GM23338 (cell line): ENCODE measurements around the gene GALNT3. TPM values are rescaled to one million over a fixed set of nuclear protein-coding genes. Genes with fewer than 3 reads are reported as not detected.

Experiments
- ATAC-seq: fragments of 200-7000 bp; cut with Tn5 transposase; 3 replicates; pipeline ENCODE4 v1.9.1; 2020
- DNase-seq: peaks from one replicate; pipeline ENCODE4 v3.0.0-alpha.2; 2015; ENCODE audit warnings: low spot score
- H2AFZ ChIP-seq: fragments of 200-600 bp; sonication (generic); 2 replicates; pipeline ENCODE4 v1.8.0; 2016; ENCODE audit warnings: antibody characterized with exemption, mild to moderate bottlenecking, moderate library complexity
- H3F3A ChIP-seq: fragments of 200-600 bp; sonication (generic); replicated peaks from 2 replicates; pipeline ENCODE4 v1.8.0; 2017; ENCODE audit warnings: antibody characterized with exemption, mixed run types, low read depth
- H3K27ac ChIP-seq: fragments of 200-600 bp; sonication (generic); 2 replicates; pipeline ENCODE4 v1.6.1; 2016; ENCODE audit warnings: low read depth
- H3K27me3 ChIP-seq: fragments of 200-600 bp; sonication (generic); 2 replicates; pipeline ENCODE4 v1.8.0; 2016; ENCODE audit warnings: mild to moderate bottlenecking, mixed run types, moderate library complexity; ENCODE audit not compliant: insufficient read depth
- H3K36me3 ChIP-seq: fragments of 200-600 bp; sonication (generic); 2 replicates; pipeline ENCODE4 v1.8.0; 2016; ENCODE audit warnings: mild to moderate bottlenecking; ENCODE audit not compliant: insufficient read depth
- H3K4me1 ChIP-seq: fragments of 200-600 bp; sonication (generic); 2 replicates; pipeline ENCODE4 v1.8.0; 2016; ENCODE audit warnings: mild to moderate bottlenecking, moderate library complexity; ENCODE audit not compliant: insufficient read depth
- H3K4me2 ChIP-seq: fragments of 200-600 bp; sonication (generic); 2 replicates; pipeline ENCODE4 v1.7.1; 2017; ENCODE audit warnings: mixed run types
- H3K4me3 ChIP-seq: fragments of 200-600 bp; sonication (generic); 2 replicates; pipeline ENCODE4 v1.6.1; 2016; ENCODE audit warnings: mixed run types
- H3K79me2 ChIP-seq: fragments of 200-600 bp; sonication (generic); replicated peaks from 2 replicates; pipeline ENCODE4 v1.8.0; 2017; ENCODE audit warnings: mild to moderate bottlenecking; ENCODE audit not compliant: insufficient read depth
- H3K9me2 ChIP-seq: fragments of 200-600 bp; sonication (generic); 2 replicates; pipeline ENCODE4 v1.8.0; 2017; ENCODE audit not compliant: insufficient read depth
- H4K20me1 ChIP-seq: fragments of 200-600 bp; sonication (generic); replicated peaks from 2 replicates; pipeline ENCODE4 v1.8.0; 2017; ENCODE audit warnings: mild to moderate bottlenecking; ENCODE audit not compliant: insufficient read depth
- H3K27ac Mint-ChIP-seq: 2 replicates; pipeline ENCODE4 v1.8.0; 2020; ENCODE audit warnings: inconsistent platforms, mild to moderate bottlenecking, moderate library complexity, mixed read lengths
- H3K27me3 Mint-ChIP-seq: 3 replicates; pipeline ENCODE4 v1.8.0; 2022; ENCODE audit warnings: low read depth, mild to moderate bottlenecking, moderate library complexity, mixed read lengths, inconsistent platforms; ENCODE audit not compliant: insufficient read depth, poor library complexity
- H3K36me3 Mint-ChIP-seq: 3 replicates; pipeline ENCODE4 v1.8.0; 2021; ENCODE audit warnings: low read depth, mild to moderate bottlenecking, inconsistent platforms, moderate library complexity, mixed read lengths
- H3K4me1 Mint-ChIP-seq: 3 replicates; pipeline ENCODE4 v1.8.0; 2020; ENCODE audit warnings: mild to moderate bottlenecking, inconsistent platforms, mixed read lengths
- H3K4me3 Mint-ChIP-seq: 3 replicates; pipeline ENCODE4 v1.8.0; 2021; ENCODE audit warnings: moderate library complexity, mild to moderate bottlenecking, inconsistent platforms, mixed read lengths
- H3K9me3 Mint-ChIP-seq: 3 replicates; pipeline ENCODE4 v1.8.0; 2020; ENCODE audit warnings: moderate library complexity, mild to moderate bottlenecking, inconsistent platforms, mixed read lengths
- CREB1 ChIP-seq: fragments of 250-450 bp; sonication (Bioruptor Pico); IDR thresholded peaks from 2 replicates; pipeline ENCODE4 v1.5.0; 2020; ENCODE audit warnings: low read depth, mild to moderate bottlenecking, moderate library complexity
- EZH2 ChIP-seq: fragments of 200-600 bp; sonication (generic); IDR thresholded peaks from one replicate; pipeline ENCODE4 v1.8.0; 2017; ENCODE audit warnings: antibody characterized with exemption, mild to moderate bottlenecking, low read depth; ENCODE audit not compliant: unreplicated experiment
- JUNB ChIP-seq: IDR thresholded peaks from one replicate; pipeline ENCODE4 v1.6.1; 2016; ENCODE audit warnings: antibody characterized with exemption; ENCODE audit not compliant: unreplicated experiment
- POLR2AphosphoS5 ChIP-seq: IDR thresholded peaks from 2 replicates; pipeline ENCODE4 v1.6.1; 2016; ENCODE audit warnings: antibody characterized with exemption, low read depth
- ZNF331 ChIP-seq: fragments of 250-450 bp; sonication (Bioruptor Pico); IDR thresholded peaks from 2 replicates; pipeline ENCODE4 v1.5.0; 2020; ENCODE audit warnings: low read depth, mild to moderate bottlenecking, moderate library complexity
- ZNF462 ChIP-seq: fragments of 250-450 bp; sonication (Bioruptor Pico); IDR thresholded peaks from 2 replicates; pipeline ENCODE4 v1.5.0; 2020; ENCODE audit warnings: mild to moderate bottlenecking, moderate library complexity
- polyA plus RNA-seq: library from polyadenylated mRNA; unstranded; fragments of >200 nt; fragmentation: Nextera tagmentation; extraction: Ambion mirVana; gene quantifications from 2 replicates; pipeline ENCODE4 v1.2.1, GENCODE V29; 2016
- total RNA-seq: library from RNA; depleted of rRNA; stranded (reverse); fragments of >200 nt; shearing (Covaris generic); gene quantifications from 2 replicates; pipeline ENCODE4 v1.2.3, GENCODE V29; 2014

Gene GALNT3
- total and polyA plus RNA-seq, 2 experiments from 2014 or later, result 16.8 to 17.1 TPM

- peak overlapping the region; percentile 29; the same call in 1 of the 2 replicates for H2AFZ ChIP-seq
- no peak overlapping the region for H3K4me2 ChIP-seq
These were observed 16.4 kb upstream of the GALNT3 start for GRCh38 chr2:165810418-165810817.

GRCh38 chr2:165804719-165805118 is 10.7 kb upstream of the GALNT3 start:
- H3K9me2 ChIP-seq, result no peaks in the 10 kb centered on the region
- Mint-ChIP-seq H3K27me3 (peaks cover under 1% of the 10 kb centered on the region), H3K36me3 (peaks cover 8% of the 10 kb centered on the region; the same call in 1 of the 3 replicates), H3K4me1 (no peaks in the 10 kb centered on the region; the same call in 2 of the 3 replicates), H3K4me3 (no peak overlapping the region), H3K27ac (no peak overlapping the region), H3K9me3 (peaks cover under 1% of the 10 kb centered on the region; the same call in 2 of the 3 replicates)
- no peak for TF ChIP-seq CREB1 (CRISPR knock-in tag)
- TF ChIP-seq JUNB, result no peak
- no peak for TF ChIP-seq POLR2AphosphoS5
- TF ChIP-seq ZNF462 (CRISPR knock-in tag), result no peak
- TF ChIP-seq ZNF331 (CRISPR knock-in tag), result no peak
- H3K4me2 ChIP-seq, result no peak overlapping the region
- DNase-seq (no peak), ATAC-seq (no peak)
- H3K27ac ChIP-seq, result no peak overlapping the region
- no peaks in the 10 kb centered on the region for H3K27me3 ChIP-seq
- H3F3A ChIP-seq, result no peaks in the 10 kb centered on the region
- no peaks in the 10 kb centered on the region for H4K20me1 ChIP-seq
- no peaks in the 10 kb centered on the region for H3K79me2 ChIP-seq
- H3K4me1 ChIP-seq, result no peaks in the 10 kb centered on the region
- no peak overlapping the region for H2AFZ ChIP-seq
- no peak overlapping the region for H3K4me3 ChIP-seq
- H3K36me3 ChIP-seq, result no peaks in the 10 kb centered on the region

More at GRCh38 chr2:165810418-165810817, 16.4 kb upstream of the GALNT3 start:
- H3K4me1 Mint-ChIP-seq, result peaks cover 4% of the 10 kb centered on the region; the same call in 2 of the 3 replicates
- Histone ChIP-seq H3K27me3 (no peaks in the 10 kb centered on the region), H3K79me2 (no peaks in the 10 kb centered on the region), H3K4me1 (peaks cover 3% of the 10 kb centered on the region), H3K36me3 (no peaks in the 10 kb centered on the region), H3K27ac (no peak overlapping the region), H3K9me2 (no peaks in the 10 kb centered on the region; the same call in 1 of the 2 replicates), H3K4me3 (no peak overlapping the region), H4K20me1 (no peaks in the 10 kb centered on the region), H3F3A (no peaks in the 10 kb centered on the region)
- no peaks in the 10 kb centered on the region for H3K36me3 Mint-ChIP-seq
- ATAC-seq (no peak), DNase-seq (no peak)
- TF ChIP-seq JUNB (no peak), EZH2 (no peak)
- H3K9me3 Mint-ChIP-seq, result no peaks in the 10 kb centered on the region
- H3K4me3 Mint-ChIP-seq, result no peak overlapping the region
- no peaks in the 10 kb centered on the region for H3K27me3 Mint-ChIP-seq
- no peak overlapping the region for H3K27ac Mint-ChIP-seq
